ENCODE data around the gene DLEC1. TPM values are rescaled to one million over a fixed set of nuclear protein-coding genes. Genes with fewer than 3 reads are reported as not detected.

DLEC1 gene
- polyA plus RNA-seq, 1 experiment = 0.04 TPM

- no peak for DNase-seq (ENCODE audit: low read depth, low spot score)
- Histone ChIP-seq H3K9me3 (ENCODE audit: control insufficient read depth, insufficient read depth, low read length) (no peaks in the 10 kb centered on the region), H3K27ac (ENCODE audit: low read depth, low read length) (no peak overlapping the region), H3K27me3 (ENCODE audit: control insufficient read depth, insufficient read depth, low read length) (no peaks in the 10 kb centered on the region), H3K4me3 (ENCODE audit: low read depth, low read length) (no peak overlapping the region)
- ChIA-PET CTCF (interaction anchor here (1.3 kb wide), 1 partner anchor 154 kb away, joined by 3 read pairs; no protein-coding TSS in a partner anchor), POLR2A (interaction anchor here (0.9 kb wide), 1 partner anchor 10 kb away, joined by 3 read pairs; no protein-coding TSS in a partner anchor)
- TF ChIP-seq CTCF (IDR thresholded peaks at IDR 0.05; ENCODE audit: low read depth, low read length) = no peak
These were observed 29.0 kb upstream of the DLEC1 start for GRCh38 chr3:38009807-38010591.

GRCh38 chr3:38011111-38011510 is 27.9 kb upstream of the DLEC1 start:
- POLR2A ChIA-PET = no interaction called here
- DNase-seq (ENCODE audit: low read depth, low spot score) = no peak
- H3K27me3 ChIP-seq (ENCODE audit: control insufficient read depth, insufficient read depth, low read length) = no peaks in the 10 kb centered on the region
- no peak overlapping the region for H3K4me3 ChIP-seq (ENCODE audit: low read depth, low read length)
- peaks cover 2% of the 10 kb centered on the region; the same call in 1 of the 2 replicates for H3K9me3 ChIP-seq (ENCODE audit: control insufficient read depth, insufficient read depth, low read length)
- no peak overlapping the region for H3K27ac ChIP-seq (ENCODE audit: low read depth, low read length)
- CTCF ChIA-PET = interaction anchor here (0.6 to 2.9 kb wide), 3 partner anchors 8 to 155 kb away, joined by 3 to 16 read pairs (median 3); no protein-coding TSS in a partner anchor
- no peak for TF ChIP-seq CTCF (IDR thresholded peaks at IDR 0.05; ENCODE audit: low read depth, low read length)

- ChIA-PET CTCF (interaction anchor here (1.8 kb wide), 1 partner anchor 12 kb away, joined by 6 read pairs; no protein-coding TSS in a partner anchor), POLR2A (no interaction called here)
- no peak for DNase-seq (ENCODE audit: low read depth, low spot score)
- TF ChIP-seq CTCF (IDR thresholded peaks at IDR 0.05; ENCODE audit: low read depth, low read length) = no peak
- no peak overlapping the region for H3K4me3 ChIP-seq (ENCODE audit: low read depth, low read length)
- H3K27me3 ChIP-seq (ENCODE audit: control insufficient read depth, insufficient read depth, low read length) = no peaks in the 10 kb centered on the region
- no peak overlapping the region for H3K27ac ChIP-seq (ENCODE audit: low read depth, low read length)
- peaks cover 7% of the 10 kb centered on the region for H3K9me3 ChIP-seq (ENCODE audit: control insufficient read depth, insufficient read depth, low read length)
These were observed 23.5 kb upstream of the DLEC1 start for GRCh38 chr3:38015485-38015884.

DNA sequence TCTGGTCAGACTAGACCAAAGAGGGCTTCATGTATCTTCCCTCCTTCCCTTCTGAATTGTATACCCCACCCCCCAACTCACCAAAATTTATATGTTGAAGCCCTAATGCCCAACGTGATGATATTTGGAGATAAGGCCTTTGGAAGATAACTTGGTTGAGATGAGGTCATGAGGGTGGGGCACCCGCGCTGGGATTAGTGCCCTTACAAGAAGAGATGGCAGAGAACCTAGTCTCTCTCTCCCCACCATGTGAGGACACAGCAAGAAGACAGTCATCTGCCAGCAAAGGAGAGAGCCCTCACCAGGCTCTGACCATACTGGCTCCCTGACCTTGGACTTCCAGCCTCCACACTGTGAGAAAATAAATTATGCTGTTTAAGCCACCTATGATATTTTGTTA is 23.0 kb upstream of the DLEC1 start:
- Histone ChIP-seq H3K9me3 (ENCODE audit: control insufficient read depth, insufficient read depth, low read length) (peaks cover 7% of the 10 kb centered on the region), H3K4me3 (ENCODE audit: low read depth, low read length) (no peak overlapping the region), H3K27me3 (ENCODE audit: control insufficient read depth, insufficient read depth, low read length) (no peaks in the 10 kb centered on the region), H3K27ac (ENCODE audit: low read depth, low read length) (no peak overlapping the region)
- ChIA-PET CTCF (interaction anchor here (1.8 kb wide), 1 partner anchor 12 kb away, joined by 6 read pairs; no protein-coding TSS in a partner anchor), POLR2A (no interaction called here)
- no peak for TF ChIP-seq CTCF (IDR thresholded peaks at IDR 0.05; ENCODE audit: low read depth, low read length)
- DNase-seq (ENCODE audit: low read depth, low spot score) = no peak

DNA sequence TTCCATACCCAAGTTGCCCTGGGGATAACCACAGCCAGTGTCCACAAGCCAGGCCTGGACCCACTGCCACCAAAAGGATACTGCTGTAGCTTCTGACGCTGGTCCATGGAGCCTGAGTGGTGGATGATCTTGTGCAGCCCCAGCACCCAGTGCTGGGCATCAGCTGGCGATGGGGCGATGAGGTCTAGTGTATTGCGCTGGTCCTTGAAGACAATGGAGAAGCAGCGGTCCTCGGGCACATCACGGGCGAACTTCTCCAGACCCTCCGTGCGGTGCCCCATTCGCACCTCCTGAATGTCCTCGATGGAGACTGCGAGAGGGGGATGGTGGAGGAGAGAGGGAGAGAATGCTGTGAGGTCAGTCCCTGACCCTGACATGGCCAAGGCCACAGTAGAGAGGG is 22.6 kb upstream of the DLEC1 start:
- H3K27ac ChIP-seq (ENCODE audit: low read depth, low read length) = no peak overlapping the region
- POLR2A ChIA-PET = no interaction called here
- H3K9me3 ChIP-seq (ENCODE audit: control insufficient read depth, insufficient read depth, low read length) = peaks cover 7% of the 10 kb centered on the region
- no peak for TF ChIP-seq CTCF (IDR thresholded peaks at IDR 0.05; ENCODE audit: low read depth, low read length)
- no peaks in the 10 kb centered on the region for H3K27me3 ChIP-seq (ENCODE audit: control insufficient read depth, insufficient read depth, low read length)
- DNase-seq (ENCODE audit: low read depth, low spot score) = no peak
- H3K4me3 ChIP-seq (ENCODE audit: low read depth, low read length) = no peak overlapping the region
- CTCF ChIA-PET = interaction anchor here (1.8 kb wide), 1 partner anchor 13 kb away, joined by 6 read pairs; no protein-coding TSS in a partner anchor
